HG02759 (cell line): ENCODE data around the gene PRR29.

Experiments
- ATAC-seq: cut with Tn5 transposase; IDR thresholded peaks from one replicate; pipeline ENCODE4 v1.9.1; 2021; ENCODE audit warnings: mild to moderate bottlenecking, moderate library complexity; ENCODE audit not compliant: unreplicated experiment

The PRR29 gene

DNA sequence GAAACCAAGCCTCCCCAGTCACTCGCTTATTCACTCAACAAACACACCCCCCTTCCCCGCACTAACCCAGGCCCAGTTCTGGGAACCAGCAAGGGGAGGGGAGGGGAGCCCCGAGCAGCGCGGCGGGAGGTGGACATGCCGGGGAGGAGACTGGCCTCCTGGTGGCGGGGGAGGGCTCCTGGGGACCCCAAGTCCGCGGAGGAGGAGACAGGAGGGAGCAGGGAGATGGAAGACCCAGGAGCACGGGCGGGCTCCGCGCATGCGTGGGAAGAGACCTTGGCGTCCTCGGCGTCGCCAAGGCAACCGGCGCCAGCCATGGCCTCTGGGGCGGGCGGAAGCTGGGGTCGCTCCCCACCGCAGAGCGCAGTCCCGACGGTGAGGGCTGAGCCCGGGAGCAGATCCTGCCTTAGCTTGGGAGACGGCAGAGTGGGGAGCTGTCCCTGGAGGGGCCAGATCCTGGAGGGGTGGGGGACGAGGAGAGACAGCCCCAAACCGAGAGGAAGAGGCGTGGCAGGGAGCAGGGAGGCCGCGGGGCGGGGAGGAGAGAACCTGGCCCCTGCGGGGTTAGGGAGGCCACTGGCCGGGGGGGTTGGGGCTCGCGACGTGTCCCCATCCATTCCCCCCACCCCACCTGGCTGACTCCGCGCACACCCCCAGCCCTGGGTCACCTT lies at the start of gene PRR29:
Gene PRR29, plus strand, starts transcription at position 302 of the 671 bp plus-strand sequence. Its CDS starts 14 bp downstream, at position 316.
- ATAC-seq = peak; percentile 85

DNA sequence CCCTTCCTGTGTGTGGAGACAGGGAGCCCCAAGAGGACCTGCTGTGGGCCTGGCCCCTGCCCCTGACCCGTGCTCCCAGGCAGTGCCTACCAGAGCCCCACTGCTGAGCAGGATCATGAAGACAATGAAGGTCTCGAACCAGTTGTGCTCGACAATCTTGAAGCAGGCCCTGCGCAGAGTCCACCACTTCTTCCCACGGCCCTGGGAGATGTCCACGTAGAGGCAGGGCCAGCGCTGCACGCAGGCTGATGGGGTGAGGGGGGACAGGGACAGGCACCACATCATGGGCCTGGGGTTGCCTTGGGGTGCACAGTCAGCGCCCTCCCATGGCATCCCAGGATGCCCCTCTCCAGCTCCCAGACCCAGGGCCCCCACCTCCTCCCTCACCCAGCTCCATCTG lies 49.6 kb upstream of the PRR29 start:
- no peak for ATAC-seq

DNA sequence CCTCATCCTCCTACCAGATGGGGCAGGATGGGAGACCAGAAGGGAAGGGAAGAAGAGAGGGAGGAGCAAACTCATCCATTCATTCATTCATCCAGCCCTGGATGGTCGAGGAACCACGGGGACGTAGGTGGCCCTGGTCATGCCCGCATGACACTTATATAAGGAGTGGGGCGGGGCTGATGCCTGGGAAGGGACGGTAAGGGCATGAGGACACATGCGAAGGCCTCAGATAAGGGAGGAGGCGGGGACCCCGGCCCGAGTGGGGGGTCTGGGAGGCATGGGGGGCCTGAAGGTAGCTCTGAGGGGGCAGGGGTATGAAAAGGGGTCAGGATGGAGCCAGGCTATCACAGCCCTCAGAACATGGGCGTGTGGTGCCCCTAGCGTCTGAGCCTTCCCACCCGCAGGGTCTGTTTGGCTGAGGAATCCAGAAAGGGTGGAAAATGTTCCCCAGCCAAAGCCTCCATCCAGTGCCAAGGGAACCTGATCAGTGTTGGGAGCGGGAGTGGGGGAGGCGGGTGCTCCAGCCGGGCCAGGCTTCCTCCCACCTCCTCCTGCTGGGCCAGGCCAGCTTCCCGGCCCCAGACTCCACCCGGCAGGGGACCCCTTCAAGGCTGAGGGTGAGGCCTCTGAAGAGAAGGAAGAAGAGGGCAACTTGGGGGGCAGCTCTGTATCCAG lies 48.4 kb upstream of the PRR29 start:
- ATAC-seq = no peak

DNA sequence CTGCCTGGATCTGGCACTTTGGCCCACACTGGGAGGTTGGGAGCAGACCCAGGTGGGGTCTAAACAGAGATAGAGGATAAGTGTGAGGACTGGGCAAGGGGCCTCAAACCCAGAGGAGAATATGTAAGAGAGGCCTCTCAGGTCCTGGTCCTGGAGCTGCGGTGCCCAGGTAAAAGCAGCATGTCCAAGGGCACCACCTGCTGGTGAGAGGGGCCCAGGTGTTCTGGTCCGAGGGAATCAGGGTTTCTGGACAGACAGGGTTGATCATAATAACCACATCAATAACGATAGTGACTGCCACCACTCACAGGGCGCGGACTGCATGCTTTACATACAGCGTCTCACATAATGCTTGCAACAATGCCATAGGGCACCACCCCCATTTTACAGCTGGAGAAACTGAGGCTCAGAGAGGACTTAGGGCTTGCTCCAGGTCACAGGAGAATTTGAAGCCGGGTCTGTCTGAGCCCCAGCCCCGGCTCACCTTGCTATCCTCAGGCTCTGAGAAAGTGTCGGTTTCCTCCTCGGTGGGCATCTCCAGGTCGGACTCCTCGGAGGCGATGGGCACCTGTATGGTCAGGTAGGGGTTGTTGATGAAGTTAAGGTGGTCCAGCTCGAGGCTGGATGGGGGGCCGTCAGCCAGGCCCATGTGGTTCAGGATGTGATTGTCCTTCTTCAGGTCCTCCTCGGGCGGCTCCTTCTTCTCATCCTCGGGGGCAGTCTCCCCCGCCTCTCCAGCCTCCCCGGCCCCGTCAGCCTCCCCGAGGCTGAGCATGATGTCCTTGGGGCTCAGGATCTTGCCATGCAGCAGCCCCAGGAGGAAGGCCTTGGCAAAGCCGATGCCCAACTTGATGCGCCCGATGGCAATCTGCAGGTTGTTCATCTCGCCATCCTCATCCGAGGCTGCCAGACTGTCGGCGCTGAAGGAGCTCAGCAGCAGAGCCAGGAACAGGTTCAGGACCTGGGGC lies 46.9 kb upstream of the PRR29 start:
- ATAC-seq = no peak

DNA sequence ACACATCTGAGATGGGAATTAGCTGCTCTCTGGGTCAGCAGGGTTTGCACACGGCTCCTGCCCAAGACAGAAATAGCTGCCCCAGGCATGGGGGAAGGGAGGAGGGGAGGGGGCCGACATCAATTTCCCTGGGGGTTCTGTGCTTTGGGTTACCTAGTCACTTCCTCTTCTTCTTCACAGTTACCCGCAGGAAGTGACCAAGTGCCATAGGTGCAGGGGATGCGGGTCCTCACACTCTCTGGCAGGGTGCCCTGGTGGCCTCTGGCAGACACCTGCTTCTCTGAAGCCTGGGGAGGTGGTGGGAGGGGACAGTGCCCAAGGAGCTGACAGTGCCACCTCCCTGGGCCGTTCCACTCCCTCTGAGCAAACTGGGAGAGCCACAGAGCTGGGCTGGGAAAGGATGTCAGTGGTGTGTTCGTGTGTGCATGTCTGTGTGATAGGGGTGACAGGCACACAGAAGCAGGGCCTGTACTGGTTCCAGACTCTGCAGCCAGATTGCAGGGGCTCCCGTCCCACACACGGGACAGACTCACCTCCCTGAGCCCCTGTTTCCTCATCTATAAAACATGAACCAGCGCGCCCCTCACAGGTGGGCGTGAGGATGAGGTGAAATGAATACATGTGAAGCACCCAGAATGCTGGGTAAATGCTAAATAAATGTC lies 43.6 kb upstream of the PRR29 start:
- peak; percentile 64 for ATAC-seq

DNA sequence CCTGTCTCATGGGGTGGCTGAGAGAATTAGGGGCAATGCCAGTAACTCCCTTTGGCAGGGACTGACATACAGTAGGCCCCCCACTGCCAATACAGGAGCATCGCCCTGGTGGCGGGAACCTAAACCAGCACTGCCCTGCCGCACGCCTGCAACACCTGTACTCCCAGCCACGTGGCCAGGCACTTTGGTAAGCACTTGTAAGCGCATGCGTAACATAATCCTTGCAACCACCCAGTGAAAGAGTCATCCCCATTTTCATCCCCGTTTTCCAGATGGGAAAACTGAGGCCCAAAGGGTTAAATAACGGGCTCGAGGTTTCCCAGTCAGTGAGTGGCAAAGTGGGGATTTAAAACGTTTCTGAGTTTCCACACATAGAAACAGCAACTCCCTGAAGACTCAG lies 42.9 kb upstream of the PRR29 start:
- no peak for ATAC-seq

DNA sequence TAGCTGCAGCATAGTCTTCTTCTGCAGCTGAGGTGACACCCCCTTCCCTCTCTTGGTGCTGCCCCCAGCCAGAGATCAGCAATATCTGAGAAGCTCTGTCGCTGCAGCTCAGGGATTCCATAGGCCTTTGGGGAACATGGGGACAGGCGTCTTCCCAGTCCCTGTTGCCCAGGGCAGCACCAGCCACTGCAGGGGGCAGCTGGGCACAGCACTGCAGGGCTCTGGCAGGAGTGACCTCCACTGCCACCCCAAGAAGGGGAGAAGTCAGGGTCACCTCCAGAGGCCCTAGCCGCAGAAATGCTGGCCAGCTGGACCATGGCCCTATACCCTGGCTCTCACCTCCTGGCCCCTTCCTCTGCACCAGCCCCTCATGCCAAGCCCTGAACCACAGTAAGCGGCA lies 42.4 kb upstream of the PRR29 start:
- ATAC-seq = no peak

DNA sequence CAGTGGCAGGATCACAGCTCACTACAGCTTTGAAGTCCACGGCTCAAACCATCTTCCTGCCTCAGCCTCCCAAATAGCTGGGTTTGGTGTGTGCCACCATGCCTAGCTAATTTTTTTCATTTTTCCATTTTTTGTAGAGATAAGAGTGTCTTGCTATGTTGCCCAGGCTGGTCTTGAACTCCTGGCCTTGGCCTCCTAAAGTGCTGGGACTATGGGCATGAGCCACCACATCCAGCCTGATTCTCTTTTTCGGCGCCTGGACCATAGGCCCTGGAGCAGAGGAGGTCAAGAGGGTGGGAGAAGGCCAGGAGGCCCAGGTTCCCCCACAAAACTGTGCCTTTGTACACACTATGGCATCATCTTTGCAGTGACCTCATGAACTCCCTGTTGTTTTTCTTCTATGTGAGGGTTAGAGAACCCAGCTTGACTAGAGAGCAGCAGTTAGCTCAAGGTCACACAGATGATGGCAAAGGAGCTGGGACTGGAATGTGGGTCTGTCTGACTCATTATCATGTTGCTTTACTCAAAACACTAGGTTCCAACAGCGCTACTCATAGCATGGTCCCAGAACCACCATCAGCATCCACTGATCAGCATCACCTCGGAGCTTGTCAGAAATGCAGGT lies 41.7 kb upstream of the PRR29 start:
- ATAC-seq = no peak

DNA sequence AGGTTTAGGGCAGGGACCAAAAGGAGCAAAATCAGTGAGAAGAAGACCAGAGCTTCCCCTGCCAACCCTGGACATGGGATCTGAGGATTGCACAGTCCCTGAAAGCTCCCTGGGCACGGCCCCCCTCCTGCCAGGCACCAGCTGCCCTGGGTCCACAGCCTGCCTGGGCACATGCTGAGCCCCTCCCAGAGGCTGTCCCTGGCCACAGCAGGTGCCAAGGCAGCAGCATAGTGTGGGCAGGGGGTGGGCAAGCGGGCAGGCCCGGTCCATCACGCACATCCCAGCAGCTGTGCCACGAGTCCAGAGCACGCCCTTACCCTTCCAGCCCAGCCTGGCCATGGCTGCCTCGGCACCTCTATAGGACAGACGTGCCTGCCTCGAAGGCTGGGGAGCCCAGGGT lies 38.1 kb upstream of the PRR29 start:
- ATAC-seq = no peak

DNA sequence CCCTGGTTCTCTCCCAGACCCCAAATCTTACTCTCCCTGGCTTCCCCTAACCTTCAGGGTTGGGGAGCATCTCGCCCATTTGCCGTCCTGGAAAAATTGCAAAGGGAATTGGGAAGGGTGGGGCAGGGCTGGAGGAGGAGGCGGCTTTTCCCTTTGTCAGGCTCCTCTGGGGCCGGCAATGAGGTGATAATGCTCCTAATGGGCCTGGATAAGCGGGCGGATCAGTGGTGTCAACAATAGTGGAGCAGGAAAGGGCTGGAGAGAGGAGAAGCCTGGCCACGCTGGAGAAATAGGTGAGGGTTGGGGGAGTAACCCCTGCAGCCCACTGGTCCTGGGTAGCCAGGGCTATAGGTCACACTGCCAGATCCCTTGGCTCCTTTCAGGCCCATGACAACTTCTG lies 37.7 kb upstream of the PRR29 start:
- ATAC-seq = no peak

DNA sequence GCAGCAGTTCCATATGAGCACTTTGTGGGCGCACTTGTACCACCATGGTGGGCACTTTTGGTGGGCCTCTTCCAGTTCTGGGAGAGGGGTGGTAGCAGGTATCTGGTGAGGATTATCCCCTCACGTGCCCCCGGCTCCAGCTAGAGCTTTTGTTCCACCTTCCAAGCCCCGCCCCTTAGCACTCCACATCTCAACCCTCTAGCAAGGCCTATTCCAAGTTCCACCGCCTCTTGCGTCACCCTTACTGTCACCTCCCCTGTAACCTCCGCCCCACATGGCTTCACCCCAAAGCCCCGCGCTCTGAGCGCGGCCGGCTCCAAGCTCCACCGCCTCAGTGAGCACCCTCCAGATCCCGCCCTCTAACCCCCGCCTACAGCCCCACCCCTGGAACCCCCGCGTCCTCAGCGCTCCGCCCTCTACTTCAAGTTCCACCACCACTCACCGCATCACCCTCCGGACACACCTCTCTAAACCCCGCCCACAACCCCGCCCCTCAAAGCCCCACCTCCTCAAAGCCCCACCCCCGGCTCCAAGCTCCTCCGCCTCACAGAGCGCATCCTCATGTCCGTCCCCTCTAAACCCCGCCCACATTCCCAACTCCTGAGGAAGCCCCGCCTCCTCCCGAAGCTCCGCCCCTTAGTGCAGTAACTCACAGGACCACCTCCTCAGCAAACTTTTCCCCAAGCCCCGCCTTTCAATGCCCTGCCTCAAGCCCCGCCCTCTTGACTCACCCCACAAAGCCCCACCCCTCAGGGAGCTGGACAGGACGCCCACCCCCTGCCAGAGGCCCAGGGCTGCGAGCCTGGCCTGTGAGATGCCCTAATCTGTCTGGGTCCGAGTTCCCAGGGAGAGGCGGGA lies 36.6 kb upstream of the PRR29 start:
- ATAC-seq = no peak

DNA sequence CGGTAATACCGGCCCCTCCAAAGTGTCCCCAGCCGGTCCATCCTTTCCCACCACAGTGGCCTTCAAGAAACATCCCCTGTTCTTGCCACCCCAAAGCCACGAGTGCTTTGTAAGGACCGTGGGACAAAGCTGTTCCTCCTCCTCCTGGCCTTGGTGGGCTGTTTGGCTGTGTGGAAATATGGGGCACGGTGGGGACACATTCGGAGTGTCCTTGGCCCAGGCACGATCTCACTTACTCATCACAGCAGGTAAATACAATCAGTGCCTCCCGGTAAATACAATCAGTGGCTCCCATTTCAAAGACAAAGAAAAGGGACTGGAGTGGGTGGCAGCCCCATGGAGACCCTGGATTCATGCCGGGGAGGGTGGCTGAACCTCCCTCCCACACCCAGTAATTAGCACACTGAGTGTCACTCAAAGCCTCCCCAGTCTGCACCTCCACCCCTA lies 35.8 kb upstream of the PRR29 start:
- no peak for ATAC-seq

DNA sequence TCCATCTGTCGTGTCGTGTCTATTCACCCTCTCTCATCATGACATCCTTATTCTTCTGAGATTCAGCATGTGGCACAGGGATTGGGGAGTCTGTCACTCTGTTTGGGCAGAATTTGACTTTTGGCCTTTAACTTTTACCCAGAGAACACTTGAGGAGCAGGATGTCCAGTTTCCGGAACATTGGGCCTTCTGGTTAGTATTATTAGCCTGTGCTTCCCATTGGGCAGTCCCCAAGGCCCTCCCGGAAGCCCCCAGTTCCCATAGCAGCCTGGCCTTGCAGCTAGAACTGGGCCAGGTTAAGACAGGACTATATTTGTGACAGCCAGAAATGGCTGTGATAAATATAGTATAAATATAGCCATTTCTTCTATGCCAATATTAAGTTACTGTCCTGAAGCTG lies 35.0 kb upstream of the PRR29 start:
- no peak for ATAC-seq

DNA sequence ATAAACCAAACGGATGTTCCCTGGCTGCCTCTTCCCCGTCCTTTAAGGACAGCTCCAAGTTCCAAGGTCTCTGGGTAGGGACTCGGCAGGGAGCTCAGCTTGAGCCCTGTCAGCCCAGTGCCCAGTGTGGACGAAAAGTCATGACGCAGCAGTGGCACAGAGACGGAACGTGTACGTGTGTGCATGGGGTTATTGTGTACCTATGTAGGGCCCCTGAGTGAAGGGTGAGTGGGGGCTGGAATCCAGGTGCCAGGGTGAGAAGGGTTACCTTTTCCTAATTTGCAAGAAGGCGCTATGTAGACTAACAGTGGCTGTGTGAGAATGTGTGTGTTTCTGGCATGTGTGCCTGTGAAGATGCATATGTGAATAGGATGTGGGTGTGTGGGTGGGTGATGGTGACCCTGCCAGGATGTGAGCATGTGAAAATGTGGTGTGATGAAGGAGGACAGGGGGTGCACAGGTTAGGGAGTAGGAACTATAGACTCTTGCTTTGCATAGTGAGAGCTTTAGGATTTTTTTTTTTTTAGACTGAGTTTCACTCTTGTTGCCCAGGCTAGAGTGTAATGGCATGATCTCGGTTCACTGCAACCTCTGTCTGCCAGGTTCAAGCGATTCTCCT lies 31.4 kb upstream of the PRR29 start:
- no peak for ATAC-seq

DNA sequence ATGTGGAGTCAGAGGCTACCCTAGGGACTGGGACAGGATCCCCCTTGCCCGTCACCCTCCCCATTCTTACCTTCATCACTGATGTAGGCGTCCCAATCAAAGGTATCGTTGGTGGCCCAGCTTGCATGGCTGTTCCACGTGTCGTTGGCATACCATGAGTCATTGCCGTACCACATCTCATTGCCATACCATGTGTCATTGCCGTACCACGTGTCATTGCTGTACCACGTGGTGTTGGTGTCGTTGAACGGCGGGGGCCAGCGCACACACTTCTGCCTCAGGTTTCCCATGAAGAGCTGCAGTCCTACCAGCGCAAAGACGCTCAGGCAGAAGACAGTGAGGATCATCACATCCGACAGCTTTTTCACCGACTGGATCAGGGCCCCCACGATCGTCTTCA lies 30.2 kb upstream of the PRR29 start:
- no peak for ATAC-seq

DNA sequence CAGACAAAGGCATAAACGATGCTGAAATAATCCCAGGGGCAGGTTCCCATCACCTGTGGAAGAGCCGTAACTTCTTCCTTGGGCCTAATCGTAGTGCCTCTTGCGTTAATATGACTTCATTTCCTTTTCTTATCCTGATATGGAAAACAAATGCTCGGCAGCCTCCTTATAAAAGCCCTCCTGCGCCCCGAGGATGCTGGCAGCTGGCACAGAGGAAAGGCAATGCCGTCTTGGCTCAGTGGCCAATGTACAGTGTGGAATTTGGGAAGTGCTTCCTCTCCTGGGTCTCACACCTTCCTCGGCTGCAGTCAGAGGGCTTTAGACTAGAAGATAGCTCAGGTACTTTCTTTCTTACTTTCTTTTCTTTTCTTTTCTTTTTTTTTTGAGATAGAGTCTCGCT lies 28.9 kb upstream of the PRR29 start:
- no peak for ATAC-seq

DNA sequence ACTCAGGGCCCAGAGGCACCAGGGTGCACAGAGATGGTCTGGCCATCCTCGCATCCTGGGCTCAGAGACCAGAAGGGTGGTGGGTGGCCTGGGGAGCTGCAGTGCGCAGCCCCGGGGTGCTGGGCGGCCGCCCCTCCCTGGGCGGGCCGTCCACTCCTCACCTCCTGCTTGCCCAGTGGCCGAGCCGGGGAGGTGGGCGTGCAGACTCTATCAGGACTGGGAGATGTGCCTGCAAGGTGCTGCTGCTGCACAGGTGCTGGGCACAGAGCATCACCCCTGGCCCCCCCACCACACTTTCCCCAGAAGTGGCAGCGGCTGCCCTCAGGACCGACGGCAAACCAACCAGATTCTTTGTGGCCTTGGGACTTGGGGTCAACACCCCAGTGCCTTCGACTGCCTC lies 25.4 kb upstream of the PRR29 start, which contains the start of gene SCN4A:
Gene SCN4A, minus strand, starts transcription at position 123 of the 400 bp plus-strand sequence. Its CDS starts 77 bp downstream, at position 46.
- ATAC-seq = no peak

DNA sequence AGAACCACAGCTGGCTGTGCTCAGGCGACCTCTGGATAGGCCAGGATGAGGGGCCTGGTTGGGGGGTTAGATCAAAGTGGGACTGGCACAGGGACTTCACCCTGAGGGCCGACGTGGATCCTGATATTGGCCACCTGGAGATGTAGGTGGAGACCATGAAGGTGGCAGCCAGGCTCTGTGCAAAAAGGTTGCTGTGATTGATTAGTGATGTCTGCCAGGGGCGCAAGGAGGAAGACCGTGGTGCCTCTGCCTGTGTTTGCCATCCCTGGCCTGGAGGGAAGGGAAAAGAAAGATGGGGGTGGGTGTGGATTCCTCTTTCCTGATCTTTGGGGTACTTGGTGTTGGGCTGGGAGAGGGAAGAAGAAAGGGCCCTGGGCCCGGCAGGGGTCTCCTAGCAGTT lies 24.9 kb upstream of the PRR29 start:
- ATAC-seq = no peak
